GM03348 (cell line): ENCODE data around the gene MMP7.

Experiments used
- DNase-seq: peaks from one replicate; pipeline ENCODE4 v3.0.0; 2012; ENCODE audit warnings: low spot score

Gene MMP7, protein sequence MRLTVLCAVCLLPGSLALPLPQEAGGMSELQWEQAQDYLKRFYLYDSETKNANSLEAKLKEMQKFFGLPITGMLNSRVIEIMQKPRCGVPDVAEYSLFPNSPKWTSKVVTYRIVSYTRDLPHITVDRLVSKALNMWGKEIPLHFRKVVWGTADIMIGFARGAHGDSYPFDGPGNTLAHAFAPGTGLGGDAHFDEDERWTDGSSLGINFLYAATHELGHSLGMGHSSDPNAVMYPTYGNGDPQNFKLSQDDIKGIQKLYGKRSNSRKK

DNA sequence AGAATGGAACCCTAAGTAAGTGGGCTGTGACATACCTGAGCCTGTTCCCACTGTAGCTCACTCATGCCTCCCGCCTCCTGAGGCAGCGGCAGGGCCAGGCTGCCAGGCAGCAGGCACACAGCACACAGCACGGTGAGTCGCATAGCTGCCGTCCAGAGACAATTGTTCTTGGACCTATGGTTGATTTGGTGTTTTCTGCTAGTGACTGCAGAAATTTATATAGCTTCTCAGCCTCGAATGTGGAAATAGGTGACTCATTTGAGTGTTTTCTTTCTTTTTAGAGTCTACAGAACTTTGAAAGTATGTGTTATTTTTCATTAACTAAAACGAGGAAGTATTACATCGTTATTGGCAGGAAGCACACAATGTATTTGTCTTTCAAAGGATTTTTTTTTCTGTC, at the start of gene MMP7:
Gene MMP7 (minus strand): TSS at position 190 of the 400 bp plus-strand sequence. CDS start 47 bp downstream, at position 143.
- DNase-seq: peak; percentile 49

DNA sequence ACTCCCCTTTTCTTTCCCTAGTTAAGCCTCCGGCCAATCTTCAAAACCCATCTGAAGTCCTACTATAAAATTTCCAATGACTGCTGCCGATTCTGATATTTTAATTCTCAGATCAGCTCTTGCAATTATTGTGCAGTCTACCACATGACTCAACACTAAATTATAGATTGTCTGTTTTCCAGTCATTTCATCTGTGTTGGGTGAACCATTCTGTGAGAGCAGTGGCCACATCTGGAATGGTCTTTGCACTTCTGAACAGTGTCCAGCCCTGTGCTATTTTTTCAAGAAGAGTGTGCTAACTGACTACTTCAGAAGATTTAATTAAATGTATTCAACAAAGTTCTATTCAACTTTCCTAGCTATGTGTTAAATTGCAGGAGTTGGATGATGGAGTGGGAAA, 47.2 kb upstream of the MMP7 start:
- DNase-seq: no peak

DNA sequence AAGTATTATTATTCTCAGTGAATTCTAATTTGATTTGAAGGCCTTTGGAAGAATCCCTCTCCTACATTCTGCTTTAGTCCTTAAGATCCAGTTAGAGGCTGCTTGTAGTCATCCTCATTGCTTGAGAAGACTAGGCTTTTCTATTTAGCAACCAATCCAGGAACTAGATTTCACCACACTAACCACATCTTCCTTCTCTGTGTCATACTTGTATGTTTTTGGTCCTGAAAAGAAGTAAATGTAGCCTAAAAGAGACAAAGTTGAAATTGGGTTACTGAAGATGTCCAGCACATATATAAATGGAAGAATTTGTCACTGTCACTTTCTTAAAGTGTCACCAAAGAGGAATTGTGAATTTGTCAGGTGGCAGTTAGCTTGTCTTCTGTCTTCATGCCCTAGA, 46.6 kb upstream of the MMP7 start:
- DNase-seq: peak; percentile 19

DNA sequence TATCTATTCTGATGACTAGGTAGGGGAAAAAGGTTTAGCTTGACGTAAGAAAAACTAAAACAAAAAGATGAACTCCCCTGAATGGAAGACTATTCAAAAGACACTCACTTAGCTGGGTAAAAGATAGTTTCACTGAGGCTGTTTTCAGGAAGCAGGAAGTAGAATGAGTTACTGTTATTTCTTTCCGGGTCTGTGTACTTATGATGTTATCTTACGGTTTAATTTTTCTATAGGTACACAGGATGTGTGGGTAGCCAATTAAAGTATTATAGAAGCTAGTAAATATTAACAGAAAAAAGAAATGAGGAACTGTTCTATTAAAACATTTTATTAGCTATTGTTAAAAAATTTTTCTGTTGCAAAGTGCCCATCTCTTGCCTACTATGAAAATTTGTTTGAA, 45.8 kb upstream of the MMP7 start:
- no peak for DNase-seq

DNA sequence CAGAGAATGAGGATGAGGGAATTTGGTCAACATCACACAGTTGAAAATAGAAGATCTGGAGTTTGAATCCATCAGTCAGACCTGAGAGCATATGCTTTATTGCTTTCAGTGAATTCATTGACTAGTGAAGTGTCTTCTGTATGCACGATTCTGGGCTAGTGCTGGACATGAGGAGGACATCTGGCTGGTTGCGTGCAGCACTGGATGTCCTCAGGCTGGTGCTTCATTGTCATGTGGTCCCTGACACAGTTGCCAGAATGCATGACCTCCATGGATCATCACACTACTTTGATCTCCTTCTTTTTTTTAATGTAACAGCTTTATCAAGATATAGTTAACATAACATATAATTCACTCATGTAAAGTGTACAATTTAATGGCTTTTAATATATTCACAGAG, 44.5 kb upstream of the MMP7 start:
- DNase-seq: no peak

DNA sequence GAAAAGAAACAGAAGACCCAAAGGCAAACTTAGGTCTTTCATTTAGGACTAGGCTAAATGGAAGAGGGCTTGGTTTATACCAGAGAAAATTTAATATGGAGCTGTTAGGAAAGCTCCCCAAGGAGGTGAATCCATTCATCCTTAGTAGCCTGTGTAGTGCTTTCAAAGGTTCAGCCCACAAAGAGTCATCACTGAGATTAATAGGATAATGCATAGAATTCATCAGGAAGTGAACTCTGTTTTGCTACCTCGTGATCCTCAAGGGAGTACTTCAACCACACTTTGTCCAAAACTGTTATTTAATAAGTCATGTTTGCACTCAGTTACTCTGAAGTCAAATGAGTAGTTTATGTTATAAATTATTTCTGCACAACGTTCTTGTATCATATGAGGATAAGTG, 43.3 kb upstream of the MMP7 start:
- DNase-seq: peak; percentile 6

DNA sequence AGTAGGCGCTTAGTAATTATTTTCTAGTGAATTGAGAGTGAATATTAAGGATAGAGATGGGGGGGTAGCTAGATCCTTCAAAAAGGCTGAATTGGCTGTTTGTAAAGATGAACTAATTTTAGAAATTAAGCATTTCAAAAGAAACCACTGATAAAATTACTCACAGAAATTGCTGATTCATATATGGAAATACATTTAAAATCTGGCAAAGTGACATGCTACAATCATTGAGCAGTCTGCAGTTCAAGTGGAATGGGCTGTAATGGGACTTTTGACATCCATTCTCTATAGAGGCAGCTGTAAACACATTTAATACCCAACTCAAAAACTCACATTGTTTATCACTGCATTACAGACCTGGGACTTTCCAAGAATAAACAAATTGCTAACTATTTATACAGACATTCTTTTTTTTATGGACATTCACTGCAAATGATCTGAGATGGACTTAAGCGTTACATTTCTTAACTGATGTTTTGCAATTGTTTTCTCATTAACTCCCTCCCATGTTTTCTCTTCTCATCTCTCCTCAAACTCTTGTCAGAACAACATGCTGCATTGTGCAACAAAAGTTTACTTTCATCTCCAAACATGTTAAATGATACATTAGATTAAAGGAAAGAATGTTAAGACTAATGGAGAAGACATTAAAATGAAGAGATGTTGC, 42.1 kb upstream of the MMP7 start:
- no peak for DNase-seq

DNA sequence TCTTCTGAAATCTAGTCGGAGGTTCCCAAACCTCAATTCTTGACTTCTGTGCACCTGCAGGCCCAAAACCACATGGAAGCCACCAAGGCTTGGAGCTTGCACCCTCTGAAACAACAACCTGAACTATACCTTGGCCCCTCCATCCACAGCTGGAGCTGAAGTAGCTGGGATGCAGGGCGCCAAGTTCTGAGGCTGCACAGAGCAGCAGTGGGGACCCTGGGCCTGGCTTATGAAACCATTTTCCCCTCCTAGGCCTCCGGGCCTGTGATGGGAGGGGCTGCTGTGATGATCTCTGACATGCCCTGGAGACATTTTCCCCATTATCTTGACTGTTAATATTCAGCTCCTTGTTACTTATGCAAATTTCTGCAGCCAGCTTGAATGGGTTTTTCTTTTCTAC, 38.3 kb upstream of the MMP7 start:
- no peak for DNase-seq

DNA sequence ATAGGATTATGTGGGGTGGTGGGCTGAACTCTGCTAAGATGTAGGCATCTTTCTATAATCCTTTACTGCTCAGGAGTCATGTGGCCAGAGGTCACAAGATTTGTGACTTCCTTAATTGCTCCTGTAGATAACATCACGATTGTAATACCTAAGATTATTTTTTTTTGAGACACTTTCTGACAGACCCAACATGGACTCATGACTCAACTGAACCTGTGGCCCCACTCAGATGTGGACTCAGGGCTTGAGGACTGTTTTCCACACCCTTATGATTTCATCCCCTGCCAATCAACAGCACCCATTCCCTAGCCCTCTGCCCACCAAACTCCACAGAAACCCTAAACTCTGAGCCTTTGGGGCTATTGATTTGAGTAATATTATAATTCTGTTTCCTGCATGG, 35.6 kb upstream of the MMP7 start:
- no peak for DNase-seq

DNA sequence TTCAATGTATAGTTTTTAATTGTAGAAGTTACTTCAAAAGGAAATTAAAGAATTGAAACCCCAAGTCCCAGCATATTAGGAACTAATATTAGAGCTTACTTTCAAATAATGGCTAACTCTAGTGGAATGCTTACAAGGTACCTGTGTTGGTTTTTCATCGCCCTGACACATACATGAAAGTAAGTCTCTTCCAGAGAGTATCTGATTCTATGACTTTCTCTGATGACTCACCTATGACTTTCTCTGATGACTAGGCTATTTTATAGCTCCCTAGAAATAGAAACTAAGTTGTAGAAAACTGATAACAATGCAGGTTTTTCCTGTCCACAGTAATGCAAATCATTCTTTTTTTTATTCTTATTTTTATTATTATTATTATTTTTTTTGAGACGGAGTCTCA, 33.6 kb upstream of the MMP7 start:
- peak; percentile 65 for DNase-seq

DNA sequence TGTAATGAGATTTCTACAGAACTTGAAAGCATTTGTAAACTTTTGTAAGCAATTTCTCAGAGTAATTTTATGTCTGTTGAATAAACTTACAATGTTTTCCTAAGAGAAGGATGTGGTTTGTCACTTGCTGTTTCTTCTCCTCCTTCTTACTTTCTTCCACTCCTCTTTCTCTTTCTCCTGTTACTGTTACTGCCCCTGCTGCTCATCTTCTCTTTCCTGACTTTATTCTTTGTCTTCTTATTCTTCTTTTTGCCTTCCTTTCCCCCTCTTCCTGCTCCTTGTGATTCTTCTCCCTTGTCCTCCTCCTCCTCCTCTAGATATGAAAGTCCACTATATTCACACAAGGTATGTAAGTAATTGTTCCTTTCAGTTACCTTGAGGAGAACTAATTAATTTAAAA, 31.1 kb upstream of the MMP7 start:
- no peak for DNase-seq

DNA sequence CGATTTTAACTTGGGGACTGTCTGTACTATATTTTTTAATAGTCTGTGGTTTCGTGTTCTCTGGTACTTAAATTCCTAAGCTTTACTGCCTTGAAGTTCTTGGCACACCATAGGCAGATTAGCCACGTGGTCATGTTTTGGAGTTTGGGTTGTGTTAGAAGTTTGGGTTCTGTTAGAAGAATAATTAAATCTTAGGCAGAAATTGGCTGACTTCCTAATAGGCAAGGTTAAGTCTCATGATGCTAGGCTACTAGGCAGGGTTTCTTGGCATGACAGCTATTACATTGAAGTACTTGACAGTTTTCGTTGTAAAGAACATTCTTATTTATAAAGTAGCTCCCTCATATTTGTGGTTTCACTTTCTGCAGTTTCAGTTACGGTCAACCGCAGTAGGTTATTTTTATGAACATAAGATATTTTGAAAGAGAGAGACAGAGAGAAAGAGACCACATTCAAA, 30.0 kb upstream of the MMP7 start:
- DNase-seq: peak; percentile 71

DNA sequence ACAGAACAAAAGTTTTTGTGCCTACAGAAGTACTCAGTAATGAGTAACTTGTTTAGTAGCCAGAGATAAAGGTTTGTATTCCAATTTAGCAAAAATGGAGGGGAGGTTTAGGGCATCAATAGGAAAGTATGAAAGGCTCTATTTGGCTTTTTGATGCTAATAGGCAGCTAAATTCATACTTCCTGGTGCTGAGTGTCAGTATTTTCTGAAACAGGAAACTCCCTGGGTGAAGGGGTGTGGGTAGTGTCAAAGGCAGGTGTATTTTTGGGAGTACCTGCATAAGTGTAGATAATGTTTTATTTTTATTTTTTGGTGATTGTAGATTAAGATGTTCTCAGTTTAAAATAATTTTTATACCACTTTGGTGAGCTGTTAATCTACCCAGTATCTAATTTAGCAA, 29.3 kb upstream of the MMP7 start:
- DNase-seq: no peak

DNA sequence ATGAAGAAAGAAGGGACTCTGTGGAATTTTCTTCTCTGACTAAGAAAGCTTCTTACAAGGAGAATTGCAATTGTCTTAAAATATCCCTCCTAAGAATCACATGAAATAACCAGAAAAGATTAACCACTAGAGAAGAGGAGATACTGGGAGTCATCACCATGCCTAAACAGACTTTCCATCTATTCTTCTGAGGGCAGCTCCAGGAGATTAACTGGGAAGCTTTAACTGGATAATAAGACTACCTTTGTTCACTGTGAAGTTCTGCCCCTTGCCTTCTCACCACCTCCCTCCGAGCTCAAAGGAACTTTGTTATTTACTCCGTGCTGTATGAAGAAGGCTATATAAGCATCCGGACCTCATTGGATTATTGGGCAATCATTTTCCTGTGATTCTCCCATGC, 24.5 kb upstream of the MMP7 start:
- no peak for DNase-seq

DNA sequence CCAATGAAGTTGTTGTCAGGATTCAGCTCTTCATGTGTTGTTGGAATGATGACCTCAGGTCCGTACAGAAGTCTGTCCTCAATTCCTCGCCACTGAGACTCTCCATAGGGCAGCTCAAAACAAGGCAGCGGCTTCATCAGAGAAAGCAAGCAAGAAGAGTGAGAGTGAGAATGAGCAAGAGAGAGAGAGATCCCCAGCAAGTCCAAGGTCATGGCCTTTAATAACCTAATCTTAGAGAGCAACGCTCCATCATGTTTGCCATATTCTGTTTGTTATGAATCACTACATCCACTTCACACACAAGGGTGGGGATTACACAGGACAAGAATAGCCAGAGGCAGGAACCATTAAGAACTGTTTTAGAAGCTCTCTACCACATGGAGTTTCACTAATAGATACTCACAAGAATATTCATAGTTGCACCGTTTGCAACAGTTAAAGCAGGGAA, 23.3 kb upstream of the MMP7 start:
- no peak for DNase-seq

DNA sequence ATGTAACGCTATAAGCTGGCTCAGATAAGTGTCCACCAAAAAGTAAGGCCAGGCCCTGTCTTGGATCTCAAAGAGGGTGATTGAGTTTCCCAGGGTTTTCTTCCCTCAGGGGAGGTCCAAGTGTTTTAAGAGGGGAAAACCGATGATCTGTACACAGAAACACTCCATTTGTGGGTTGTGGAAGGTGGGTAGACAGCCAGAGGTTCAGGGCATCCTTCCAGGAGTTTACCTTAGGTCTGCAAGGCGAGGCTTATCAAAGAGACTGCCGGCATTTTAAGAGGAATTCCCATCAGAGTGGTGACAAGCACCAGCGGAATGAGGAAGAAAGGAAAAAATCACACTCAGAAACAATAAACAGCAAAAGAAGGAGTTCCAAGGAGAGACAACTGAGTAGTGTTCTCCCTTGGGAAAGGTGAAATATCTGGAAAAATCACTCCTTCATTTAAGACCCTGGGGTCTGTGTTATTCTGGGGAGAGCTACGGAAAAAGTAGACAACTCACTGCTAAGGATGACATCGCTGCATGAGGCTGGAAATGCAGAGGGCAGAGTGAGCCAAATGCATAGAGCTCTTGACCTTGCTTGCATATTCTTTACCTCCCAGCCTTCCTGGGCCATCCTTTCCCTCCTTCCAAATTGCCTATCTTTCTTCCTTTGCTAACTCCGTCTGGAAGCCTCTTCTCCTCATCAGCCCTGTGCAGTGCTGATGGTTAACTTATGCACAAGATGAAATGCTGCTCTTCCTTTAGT, 22.1 kb upstream of the MMP7 start:
- DNase-seq: no peak

DNA sequence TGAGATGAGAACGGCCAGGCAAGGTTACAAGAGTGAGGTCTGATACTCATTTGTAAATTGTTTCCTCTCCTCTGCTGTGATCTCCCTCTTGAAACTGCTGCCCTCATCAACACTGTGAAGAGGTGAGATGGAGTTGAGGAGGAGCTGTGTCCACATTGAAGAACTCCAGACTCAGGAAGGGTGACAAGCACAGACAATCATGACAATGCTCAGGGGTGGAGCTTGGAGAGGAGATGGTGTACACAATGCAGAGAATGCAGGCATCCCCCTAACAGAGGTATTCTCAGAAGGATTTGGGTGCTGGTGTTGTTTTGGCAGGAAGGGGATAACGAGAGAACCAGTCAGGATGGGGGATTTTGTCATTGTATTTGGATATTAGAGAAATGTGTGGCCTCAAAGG, 21.5 kb upstream of the MMP7 start:
- no peak for DNase-seq

DNA sequence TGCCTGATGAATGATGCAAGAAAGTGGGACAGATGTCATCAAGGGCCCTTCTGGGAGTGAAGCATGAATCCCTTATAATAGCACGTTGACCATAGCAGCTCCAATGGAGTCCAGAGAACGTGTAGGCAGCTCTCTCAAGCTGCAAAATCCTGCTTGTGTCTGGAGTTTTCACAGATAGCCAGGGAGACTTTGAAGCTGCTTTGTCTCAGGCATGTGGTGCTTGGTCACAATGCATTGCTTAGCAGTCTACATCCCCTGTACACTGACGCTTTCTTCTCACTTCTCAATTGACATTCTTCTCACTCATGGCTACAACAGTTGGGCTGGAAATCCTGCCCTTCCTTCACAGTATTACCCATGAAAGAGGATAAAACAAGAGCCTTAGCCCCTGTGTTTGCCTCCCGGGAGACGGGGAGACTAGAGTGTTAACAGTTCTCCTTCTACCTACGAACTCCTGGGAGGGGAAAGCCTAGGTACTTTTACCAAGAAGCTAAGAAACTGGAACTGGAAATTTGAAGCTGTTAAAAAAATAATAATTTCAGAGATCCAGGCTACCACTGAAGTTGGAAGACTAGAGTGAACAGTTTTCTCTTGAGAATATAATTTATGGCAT, 20.7 kb upstream of the MMP7 start:
- no peak for DNase-seq

DNA sequence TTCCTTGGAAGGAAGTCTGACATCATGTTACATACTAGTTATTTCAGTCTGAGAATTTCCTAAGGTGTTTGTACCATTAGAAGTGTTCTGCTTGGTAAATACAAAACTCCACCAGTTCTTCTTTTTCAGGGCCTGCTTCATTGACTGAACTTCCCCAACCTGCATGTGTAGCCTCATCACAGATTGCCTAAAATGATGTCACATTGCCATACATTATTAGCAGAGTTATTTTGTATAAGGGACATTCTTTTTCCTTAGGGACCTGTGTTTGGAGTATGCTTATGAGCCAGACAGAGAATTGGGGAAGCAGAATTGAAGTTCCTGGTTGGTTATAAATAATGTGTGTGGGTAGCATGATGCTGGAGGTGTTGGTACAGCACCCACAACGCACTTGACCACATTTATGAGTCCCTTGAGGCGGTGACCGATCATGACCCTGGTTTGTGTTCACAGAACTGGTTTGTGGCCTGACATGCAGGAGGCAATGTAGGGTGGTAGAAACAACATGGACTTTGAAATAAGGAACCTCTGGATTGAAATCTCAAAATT, 16.4 kb upstream of the MMP7 start:
- no peak for DNase-seq

DNA sequence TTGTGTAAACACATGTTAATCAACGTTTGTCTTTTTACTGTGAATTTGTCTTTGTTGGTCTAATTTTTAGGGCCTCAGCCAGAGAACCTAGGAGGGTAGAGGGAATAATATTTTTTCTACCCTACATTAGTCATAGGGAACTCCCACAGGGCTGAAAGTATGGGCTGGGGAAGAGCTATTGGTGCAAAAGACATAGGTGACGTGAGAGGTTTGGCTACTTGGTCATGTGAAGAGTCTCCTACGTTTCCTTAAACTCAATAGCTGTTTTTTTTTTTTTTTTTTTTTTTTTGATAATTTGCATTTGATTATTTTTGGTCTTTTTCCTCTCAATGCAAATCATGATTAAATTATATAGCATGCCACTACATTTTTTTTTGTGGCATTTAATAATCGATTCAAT, 15.9 kb upstream of the MMP7 start:
- no peak for DNase-seq

DNA sequence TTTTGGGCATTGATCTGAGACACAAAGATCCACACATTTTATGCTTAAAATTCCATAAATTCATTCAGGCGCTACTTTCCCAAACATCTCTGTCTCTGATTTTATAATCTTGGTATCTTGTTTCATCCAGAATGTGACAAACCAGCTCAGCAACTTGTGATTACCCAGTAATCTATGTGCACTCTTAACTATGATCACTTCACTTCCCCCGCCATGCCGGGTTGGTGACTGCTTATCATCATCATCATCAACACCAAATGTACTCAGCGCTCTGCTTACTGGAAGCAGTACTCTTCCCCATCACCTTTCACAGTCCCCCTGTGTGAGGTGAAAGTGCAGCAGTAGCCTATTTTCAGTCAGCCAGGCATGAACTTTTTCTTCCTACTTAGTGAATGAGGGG, 15.2 kb upstream of the MMP7 start:
- no peak for DNase-seq

DNA sequence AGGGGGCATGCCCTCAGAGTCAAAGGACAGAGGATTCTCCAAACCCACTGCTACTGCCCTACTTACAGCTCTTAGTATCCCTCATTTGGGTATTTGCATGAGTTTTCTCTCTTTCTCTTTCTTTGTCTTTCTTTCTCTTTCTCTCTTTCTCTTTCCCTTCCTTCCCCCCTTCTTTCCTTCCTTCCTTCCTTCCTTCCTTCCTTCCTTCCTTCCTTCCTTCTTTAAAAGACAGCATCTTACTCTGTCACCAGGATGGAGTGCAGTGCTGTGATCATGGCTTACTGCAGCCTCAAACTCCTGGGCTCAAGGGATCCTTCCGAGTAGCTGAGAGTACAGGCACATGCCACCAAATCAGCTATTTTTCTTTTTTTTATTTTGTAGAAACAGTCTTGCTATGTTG, 14.0 kb upstream of the MMP7 start:
- no peak for DNase-seq

DNA sequence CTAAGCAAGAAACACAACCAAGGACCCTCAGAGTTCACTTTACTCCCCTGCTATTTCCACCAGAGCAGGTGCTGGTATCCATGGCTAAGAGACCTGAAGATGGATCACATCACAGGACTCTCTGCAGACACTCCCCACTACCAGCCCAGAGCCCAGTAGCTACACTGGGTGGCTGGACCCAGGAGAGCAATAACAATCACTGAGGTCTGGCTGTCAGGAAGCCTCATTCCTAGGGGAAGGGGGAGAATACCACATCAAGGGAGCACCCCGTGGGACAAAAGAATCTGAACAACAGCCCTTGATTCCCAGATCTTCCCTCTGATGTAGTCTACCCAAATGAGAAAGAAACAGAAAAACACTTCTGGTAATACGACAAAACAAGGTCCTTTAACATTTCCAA, 9.0 kb upstream of the MMP7 start:
- DNase-seq: no peak
